HepG2 (cell line): ENCODE data around the gene TTC31. TPM values are rescaled to one million over a fixed set of nuclear protein-coding genes. Genes with fewer than 3 reads are reported as not detected.

Source experiments
- AGO1 ChIP-seq: fragments of 200-400 bp; formaldehyde crosslinking; IDR thresholded peaks from 2 replicates; pipeline ENCODE4 v1.6.1; 2017; ENCODE audit warnings: mild to moderate bottlenecking, low read depth, low read length, moderate library complexity; ENCODE audit not compliant: poor library complexity, severe bottlenecking
- ATF7-NPFF ChIP-seq: sonication (generic); formaldehyde crosslinking; IDR thresholded peaks from 2 replicates; pipeline ENCODE4 v1.8.1; 2023; ENCODE audit warnings: mild to moderate bottlenecking, low read depth, missing genetic modification reagents, moderate library complexity
- BHLHE40 ChIP-seq: IDR thresholded peaks from 2 replicates; pipeline ENCODE4 v1.6.1; 2011; ENCODE audit warnings: low read length, improper control_type of control experiment
- CHD2 ChIP-seq: IDR thresholded peaks from 2 replicates; pipeline ENCODE4 v1.6.1; 2011; ENCODE audit warnings: low read depth, low read length, improper control_type of control experiment
- DNMT3B ChIP-seq: conservative IDR thresholded peaks from 2 replicates; pipeline ENCODE4 v1.6.1; 2016; ENCODE audit warnings: missing biosample characterization, control low read depth
- DPF2 ChIP-seq: sonication (generic); formaldehyde crosslinking; IDR thresholded peaks from 2 replicates; pipeline ENCODE4 v1.4.0; 2020; ENCODE audit warnings: mild to moderate bottlenecking, low read depth, missing genetic modification reagents, borderline replicate concordance
- ELK4 ChIP-seq: sonication (generic); formaldehyde crosslinking; IDR thresholded peaks from 2 replicates; pipeline ENCODE4 v1.9.0; 2021; ENCODE audit warnings: missing genetic modification reagents, borderline replicate concordance
- HMG20A ChIP-seq: IDR thresholded peaks from 2 replicates; pipeline ENCODE4 v1.6.1; 2016; ENCODE audit warnings: borderline replicate concordance
- POLR2A ChIP-seq, 2 experiments: IDR thresholded peaks; 2 replicates each; pipeline ENCODE4 v1.6.1; 2011; ENCODE audit warnings: low read depth in 2 of 2, low read length in 2 of 2, mild to moderate bottlenecking in 1 of 2, moderate library complexity in 1 of 2; ENCODE audit not compliant: insufficient read depth in 1 of 2
- SMAD1 ChIP-seq: sonication (generic); formaldehyde crosslinking; IDR thresholded peaks from 2 replicates; pipeline ENCODE4 v1.4.0; 2020; ENCODE audit warnings: missing genetic modification reagents, low read depth, mild to moderate bottlenecking, borderline replicate concordance
- SMARCC2 ChIP-seq: fragments of 450-650 bp; IDR thresholded peaks from 2 replicates; pipeline ENCODE4 v1.6.1; 2017; ENCODE audit warnings: antibody characterized with exemption, mild to moderate bottlenecking
- STAT5B ChIP-seq: sonication (generic); formaldehyde crosslinking; IDR thresholded peaks from 2 replicates; pipeline ENCODE4 v1.4.0; 2020; ENCODE audit warnings: missing genetic modification reagents
- ZNF264 ChIP-seq: sonication (generic); formaldehyde crosslinking; IDR thresholded peaks from 2 replicates; pipeline ENCODE4 v1.4.0; 2020; ENCODE audit warnings: missing genetic modification reagents
- ZNF337 ChIP-seq: sonication (generic); formaldehyde crosslinking; IDR thresholded peaks from 2 replicates; pipeline ENCODE4 v1.5.1; 2020; ENCODE audit warnings: missing genetic modification reagents, low read depth, mild to moderate bottlenecking, borderline replicate concordance
- ZNF431 ChIP-seq: sonication (generic); formaldehyde crosslinking; IDR thresholded peaks from 2 replicates; pipeline ENCODE4 v1.9.0; 2022; ENCODE audit warnings: missing genetic modification reagents, low read depth, mild to moderate bottlenecking, borderline replicate concordance
- ZNF432 ChIP-seq: sonication (generic); formaldehyde crosslinking; IDR thresholded peaks from 2 replicates; pipeline ENCODE4 v1.5.0; 2020; ENCODE audit warnings: missing genetic modification reagents, mild to moderate bottlenecking, borderline replicate concordance
- ZNF597 ChIP-seq: sonication (generic); formaldehyde crosslinking; IDR thresholded peaks from 2 replicates; pipeline ENCODE4 v1.5.0; 2020; ENCODE audit warnings: missing genetic modification reagents
- ZNF879 ChIP-seq: sonication (generic); formaldehyde crosslinking; IDR thresholded peaks from 2 replicates; pipeline ENCODE4 v1.8.1; 2023; ENCODE audit warnings: missing genetic modification reagents
- polyA plus RNA-seq, 8 experiments: library from polyadenylated mRNA; depleted of rRNA in 3 of 8; stranded (reverse) in 7 of 8; unstranded in 1 of 8; fragments of >200 nt; fragmentation: Illumina TruSeq in 4 of 8; extraction: Trizol in 4 of 8; gene quantifications; 2 replicates each; pipeline versions ENCODE4 v1.2.1 to v1.2.3, GENCODE V29; 2011 to 2016; ENCODE audit warnings: low read depth in 4 of 8, missing spikeins in 1 of 8, mixed read lengths in 1 of 8; ENCODE audit not compliant: insufficient read depth in 1 of 8
- total RNA-seq, 5 experiments: library from RNA; depleted of rRNA; stranded (reverse); fragments of >200 nt; fragmentation: Illumina TruSeq; extraction: Trizol; gene quantifications; 2 replicates each; pipeline ENCODE4 v1.2.3, GENCODE V29; 2016; ENCODE audit warnings: low read depth in 1 of 5
- TF ChIP-seq, protein P1 (sequence below): sonication (generic); formaldehyde crosslinking; IDR thresholded peaks from 2 replicates; pipeline ENCODE4 v1.4.0; 2020; ENCODE audit warnings: low read depth, mild to moderate bottlenecking, missing genetic modification reagents
- TF ChIP-seq, protein P2 (sequence below): sonication (generic); formaldehyde crosslinking; IDR thresholded peaks from 2 replicates; pipeline ENCODE4 v1.4.0; 2020; ENCODE audit warnings: mild to moderate bottlenecking, missing genetic modification reagents, borderline replicate concordance

Gene TTC31
- total and polyA plus RNA-seq, 2 of the 13 experiments (the other 11 are each of a cell fraction or from before 2014, with no cell fraction given) = 28.3 to 39.5 TPM

GRCh38 chr2:74529357-74530238 is 46.7 kb downstream of the TTC31 start, which contains the start of the genes AUP1 and HTRA2 (continued):
- TF ChIP-seq ZNF879 (CRISPR knock-in tag) = peak; percentile 70; the same call in 1 of the 2 replicates
- TF ChIP-seq SMARCC2 = no peak
- TF ChIP-seq POLR2A (IDR thresholded peaks at IDR 0.05; ENCODE audit: insufficient read depth in 1 of 2, low read depth in 2 of 2, low read length in 2 of 2) = peak; percentile 82 to 89
- TF ChIP-seq STAT5B (CRISPR knock-in tag) = no peak
- no peak for TF ChIP-seq ZNF431 (CRISPR knock-in tag)
- TF ChIP-seq ZNF432 (CRISPR knock-in tag) = no peak
- TF ChIP-seq ZNF597 (CRISPR knock-in tag) = peak; percentile 88; the same call in 1 of the 2 replicates
- peak; percentile 32; the same call in 1 of the 2 replicates for TF ChIP-seq BHLHE40
- TF ChIP-seq, protein P1, sequence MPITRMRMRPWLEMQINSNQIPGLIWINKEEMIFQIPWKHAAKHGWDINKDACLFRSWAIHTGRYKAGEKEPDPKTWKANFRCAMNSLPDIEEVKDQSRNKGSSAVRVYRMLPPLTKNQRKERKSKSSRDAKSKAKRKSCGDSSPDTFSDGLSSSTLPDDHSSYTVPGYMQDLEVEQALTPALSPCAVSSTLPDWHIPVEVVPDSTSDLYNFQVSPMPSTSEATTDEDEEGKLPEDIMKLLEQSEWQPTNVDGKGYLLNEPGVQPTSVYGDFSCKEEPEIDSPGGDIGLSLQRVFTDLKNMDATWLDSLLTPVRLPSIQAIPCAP (CRISPR knock-in tag) = peak; percentile 35; the same call in 1 of the 2 replicates
- TF ChIP-seq SMAD1 (CRISPR knock-in tag) = peak; percentile 58; the same call in 1 of the 2 replicates
- TF ChIP-seq AGO1 = peak; percentile 60
- no peak for TF ChIP-seq HMG20A
- TF ChIP-seq DPF2 (CRISPR knock-in tag) = 0 out of 2 replicates have a peak, but pooled peaks have one; percentile 33
- peak; percentile 65; the same call in 1 of the 2 replicates for TF ChIP-seq CHD2
- TF ChIP-seq DNMT3B (CRISPR knock-in tag) = no peak
- peak; percentile 84 for TF ChIP-seq ZNF264 (CRISPR knock-in tag)
- 0 out of 2 replicates have a peak, but pooled peaks have one; percentile 30 for TF ChIP-seq ATF7-NPFF
- TF ChIP-seq ELK4 = peak; percentile 24; the same call in 1 of the 2 replicates
- TF ChIP-seq ZNF337 = peak; percentile 8; the same call in 1 of the 2 replicates
- TF ChIP-seq, protein P2, sequence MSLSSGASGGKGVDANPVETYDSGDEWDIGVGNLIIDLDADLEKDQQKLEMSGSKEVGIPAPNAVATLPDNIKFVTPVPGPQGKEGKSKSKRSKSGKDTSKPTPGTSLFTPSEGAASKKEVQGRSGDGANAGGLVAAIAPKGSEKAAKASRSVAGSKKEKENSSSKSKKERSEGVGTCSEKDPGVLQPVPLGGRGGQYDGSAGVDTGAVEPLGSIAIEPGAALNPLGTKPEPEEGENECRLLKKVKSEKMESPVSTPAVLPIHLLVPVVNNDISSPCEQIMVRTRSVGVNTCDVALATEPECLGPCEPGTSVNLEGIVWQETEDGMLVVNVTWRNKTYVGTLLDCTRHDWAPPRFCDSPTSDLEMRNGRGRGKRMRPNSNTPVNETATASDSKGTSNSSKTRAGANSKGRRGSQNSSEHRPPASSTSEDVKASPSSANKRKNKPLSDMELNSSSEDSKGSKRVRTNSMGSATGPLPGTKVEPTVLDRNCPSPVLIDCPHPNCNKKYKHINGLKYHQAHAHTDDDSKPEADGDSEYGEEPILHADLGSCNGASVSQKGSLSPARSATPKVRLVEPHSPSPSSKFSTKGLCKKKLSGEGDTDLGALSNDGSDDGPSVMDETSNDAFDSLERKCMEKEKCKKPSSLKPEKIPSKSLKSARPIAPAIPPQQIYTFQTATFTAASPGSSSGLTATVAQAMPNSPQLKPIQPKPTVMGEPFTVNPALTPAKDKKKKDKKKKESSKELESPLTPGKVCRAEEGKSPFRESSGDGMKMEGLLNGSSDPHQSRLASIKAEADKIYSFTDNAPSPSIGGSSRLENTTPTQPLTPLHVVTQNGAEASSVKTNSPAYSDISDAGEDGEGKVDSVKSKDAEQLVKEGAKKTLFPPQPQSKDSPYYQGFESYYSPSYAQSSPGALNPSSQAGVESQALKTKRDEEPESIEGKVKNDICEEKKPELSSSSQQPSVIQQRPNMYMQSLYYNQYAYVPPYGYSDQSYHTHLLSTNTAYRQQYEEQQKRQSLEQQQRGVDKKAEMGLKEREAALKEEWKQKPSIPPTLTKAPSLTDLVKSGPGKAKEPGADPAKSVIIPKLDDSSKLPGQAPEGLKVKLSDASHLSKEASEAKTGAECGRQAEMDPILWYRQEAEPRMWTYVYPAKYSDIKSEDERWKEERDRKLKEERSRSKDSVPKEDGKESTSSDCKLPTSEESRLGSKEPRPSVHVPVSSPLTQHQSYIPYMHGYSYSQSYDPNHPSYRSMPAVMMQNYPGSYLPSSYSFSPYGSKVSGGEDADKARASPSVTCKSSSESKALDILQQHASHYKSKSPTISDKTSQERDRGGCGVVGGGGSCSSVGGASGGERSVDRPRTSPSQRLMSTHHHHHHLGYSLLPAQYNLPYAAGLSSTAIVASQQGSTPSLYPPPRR (CRISPR knock-in tag) = peak; percentile 27; the same call in 1 of the 2 replicates
